HG03175 (cell line): ENCODE results near the gene TSC22D3.
"Not testable (repeated sequence)": the region's sequence is repeated elsewhere in the genome, so short reads cannot be mapped to it uniquely, and the experiment has no call there.

Source experiments
- ATAC-seq: cut with Tn5 transposase; IDR thresholded peaks from one replicate; pipeline ENCODE4 v1.9.1; 2021; ENCODE audit warnings: mild to moderate bottlenecking, moderate library complexity; ENCODE audit not compliant: unreplicated experiment

TSC22D3 gene

DNA sequence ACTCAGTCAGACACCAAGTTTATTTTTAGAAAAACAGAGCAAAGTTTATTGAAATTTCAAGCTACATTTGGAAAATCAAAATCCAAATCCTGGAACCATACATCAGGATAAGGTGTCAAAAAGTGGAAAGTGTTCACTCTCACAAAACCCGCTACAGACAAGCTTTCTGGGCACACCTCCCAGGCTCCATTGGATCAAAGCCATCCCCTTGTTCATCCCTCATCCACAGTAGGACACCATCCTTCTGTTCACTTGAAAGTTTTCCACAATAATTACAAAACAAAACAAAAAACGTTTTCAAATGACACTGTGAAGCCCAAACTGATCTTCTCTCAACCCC, 62.4 kb downstream of the TSC22D3 start:
- ATAC-seq = no peak

- no peak for ATAC-seq
Observed at GRCh38 chrX:107712231-107713202, 63.1 kb downstream of the TSC22D3 start.

GRCh38 chrX:107711521-107712181, 63.9 kb downstream of the TSC22D3 start:
- ATAC-seq = no peak

DNA sequence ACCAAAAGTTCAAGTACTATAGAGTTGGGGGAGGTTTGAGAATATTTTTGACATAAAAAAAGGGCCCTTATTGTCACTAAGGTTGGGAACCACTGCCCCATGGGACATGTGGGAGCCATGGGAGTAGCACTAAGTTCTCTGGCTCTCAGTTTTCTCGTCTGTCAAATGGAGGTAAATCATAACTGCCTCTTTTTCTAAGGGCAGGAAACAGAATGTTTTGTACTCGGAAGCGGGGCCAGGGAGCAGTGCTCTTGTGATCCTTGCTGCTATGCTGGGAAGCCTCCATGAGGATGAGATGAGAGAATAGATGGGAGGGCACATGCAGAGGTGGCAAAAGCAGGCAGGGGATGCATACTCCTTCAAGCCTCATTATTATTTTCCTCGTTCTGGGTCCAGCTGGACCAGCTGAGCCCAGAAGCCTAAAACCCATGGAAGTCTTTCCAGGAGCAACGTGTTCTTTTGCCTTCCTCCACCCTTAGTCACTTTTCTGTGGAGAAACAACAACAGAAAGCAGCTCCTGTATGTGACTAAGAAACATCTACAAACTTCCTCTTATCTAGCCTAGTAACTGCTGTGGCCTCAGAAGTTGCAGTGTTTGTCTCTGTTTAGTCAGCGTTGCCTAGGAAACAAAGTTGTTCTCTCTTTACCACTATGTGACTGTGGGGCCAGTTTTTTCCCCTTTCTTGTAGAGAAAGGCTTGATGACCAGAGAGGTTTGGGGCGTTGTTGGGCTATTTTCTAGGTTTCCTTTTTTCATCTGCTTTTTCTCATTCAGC, 64.8 kb downstream of the TSC22D3 start:
- peak; percentile 82 for ATAC-seq

DNA sequence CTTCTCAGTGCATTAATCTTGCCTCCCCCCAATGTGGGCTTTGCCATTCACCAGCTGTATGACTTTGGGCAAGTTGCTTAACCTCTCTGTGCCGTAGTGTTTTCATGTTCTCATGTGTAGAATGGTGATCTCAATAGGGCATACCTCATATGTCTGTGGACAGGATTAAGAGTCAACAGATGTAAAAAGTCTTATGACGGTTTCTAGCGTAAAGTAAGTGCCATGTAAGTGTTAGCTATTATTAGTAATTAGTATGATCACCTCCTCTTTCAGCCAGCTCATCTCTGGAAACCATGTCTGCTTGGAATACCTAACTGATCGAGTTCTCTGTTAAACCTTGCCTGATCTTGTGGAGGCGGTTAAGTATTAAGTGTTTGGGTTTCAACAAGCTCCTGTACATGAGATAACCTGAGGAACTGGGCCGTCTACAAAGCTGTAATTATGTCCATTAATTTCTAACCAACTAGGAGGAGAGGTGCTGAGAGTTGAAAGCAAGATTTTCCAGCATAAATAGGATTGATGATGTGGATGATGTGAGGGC, 66.3 kb downstream of the TSC22D3 start:
- peak; percentile 32 for ATAC-seq

- no peak for ATAC-seq
Observed at GRCh38 chrX:107708762-107709161, 66.8 kb downstream of the TSC22D3 start.

DNA sequence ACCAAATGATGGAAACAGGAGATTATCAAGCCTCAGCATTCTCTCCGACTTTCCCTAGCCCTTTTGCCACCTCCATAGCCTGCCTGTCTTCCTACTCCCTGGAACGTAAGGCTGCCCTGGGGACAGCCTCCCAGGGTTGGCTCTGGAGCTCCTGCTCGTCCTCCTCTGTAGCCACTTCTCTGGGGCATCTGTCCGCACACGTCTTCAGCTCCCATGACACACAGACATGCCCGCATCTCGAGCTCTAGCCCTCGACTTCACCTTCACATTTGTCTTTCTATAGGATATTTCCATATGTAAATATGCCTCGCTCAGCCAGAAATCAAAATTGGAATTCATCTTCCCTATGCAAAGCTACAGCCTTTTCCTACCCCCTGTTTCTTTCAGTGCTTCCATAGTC, 67.7 kb downstream of the TSC22D3 start:
- ATAC-seq = no peak

DNA sequence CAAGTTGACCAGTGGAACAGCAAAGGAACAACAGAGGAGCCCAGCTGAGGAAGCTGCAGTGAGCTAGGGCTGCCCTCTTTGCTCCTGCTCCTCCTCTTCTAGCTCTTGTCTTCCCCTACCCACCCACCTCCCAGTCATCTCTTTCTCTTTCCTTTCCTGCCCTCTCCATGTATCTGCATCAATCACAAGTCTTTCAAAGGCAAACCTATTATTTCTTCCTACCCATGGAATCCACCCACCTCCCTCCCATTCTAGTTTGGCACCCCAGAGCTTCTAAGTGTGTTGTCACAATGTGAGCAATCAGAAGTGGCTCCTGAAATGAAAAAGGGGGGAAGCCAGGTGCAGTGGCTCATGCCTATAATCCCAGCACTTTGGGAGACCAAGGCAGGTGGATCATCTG, 69.3 kb downstream of the TSC22D3 start:
- no peak for ATAC-seq

GRCh38 chrX:107704587-107704986, 71.0 kb downstream of the TSC22D3 start:
- no peak for ATAC-seq

DNA sequence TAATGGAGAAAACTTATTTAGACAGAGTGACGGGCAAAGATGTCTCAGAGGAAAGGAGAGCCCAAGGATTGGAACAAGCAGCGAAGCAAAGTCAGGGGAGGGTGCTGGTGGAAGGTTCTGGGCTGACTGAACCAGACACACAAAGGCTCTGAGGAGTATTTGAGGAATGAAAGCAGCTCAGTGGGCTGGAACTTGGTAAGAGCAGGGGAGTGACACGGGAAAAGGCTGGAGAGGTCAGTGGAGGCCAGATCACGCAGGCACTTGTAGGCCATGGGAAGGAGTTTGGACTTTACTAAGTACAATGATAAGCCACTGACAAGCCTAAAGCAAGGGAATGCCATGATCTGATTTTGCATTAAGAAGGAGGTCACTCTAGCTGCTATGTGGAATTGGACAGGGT, 71.4 kb downstream of the TSC22D3 start:
- no peak for ATAC-seq

- ATAC-seq = peak; percentile 76
Observed at GRCh38 chrX:107701493-107702121, 74.0 kb downstream of the TSC22D3 start.

GRCh38 chrX:107700790-107701189, 74.8 kb downstream of the TSC22D3 start:
- no peak for ATAC-seq

- no peak for ATAC-seq
Observed at GRCh38 chrX:107700317-107700774, 75.2 kb downstream of the TSC22D3 start.

GRCh38 chrX:107699616-107700015, 76.0 kb downstream of the TSC22D3 start:
- no peak for ATAC-seq

DNA sequence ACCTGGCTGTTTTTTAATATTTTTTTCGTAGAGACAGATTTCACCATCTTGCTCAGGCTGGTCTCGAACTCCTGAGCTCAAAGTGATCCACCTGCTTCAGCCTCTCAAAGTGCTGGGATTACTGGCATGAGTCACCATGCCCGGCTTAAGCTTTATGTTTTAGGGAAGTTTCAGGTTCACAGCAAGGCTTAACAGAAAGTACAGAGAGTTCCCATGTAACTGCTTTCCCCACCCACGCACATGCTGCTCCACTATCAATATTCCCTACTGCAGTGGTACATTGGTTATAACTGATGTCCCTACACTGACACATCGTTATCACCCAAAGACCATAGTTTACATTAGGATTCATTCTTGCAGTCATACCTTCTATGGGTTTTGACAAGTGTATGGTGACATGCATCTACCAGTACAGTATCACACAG, 84.6 kb downstream of the TSC22D3 start:
- no peak for ATAC-seq

DNA sequence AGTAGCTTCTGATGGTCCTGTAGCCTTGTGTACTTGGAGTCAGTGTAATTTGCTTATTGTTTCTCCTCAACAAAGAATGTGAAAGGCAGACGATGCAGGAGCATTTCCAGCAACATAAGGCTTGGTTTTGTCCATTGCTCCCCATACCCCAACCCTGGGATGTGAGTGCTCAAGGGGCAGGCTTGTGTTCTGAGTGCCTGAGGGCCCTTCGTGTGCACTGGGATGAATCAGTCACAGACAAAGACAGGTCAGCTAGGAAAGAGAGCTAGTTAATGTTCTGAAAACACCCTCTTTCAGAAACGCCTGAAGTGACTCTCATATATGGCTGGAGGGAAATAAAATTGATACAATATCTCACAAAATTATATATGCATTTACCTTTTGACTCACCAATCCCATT, 88.1 kb downstream of the TSC22D3 start:
- ATAC-seq = no peak

DNA sequence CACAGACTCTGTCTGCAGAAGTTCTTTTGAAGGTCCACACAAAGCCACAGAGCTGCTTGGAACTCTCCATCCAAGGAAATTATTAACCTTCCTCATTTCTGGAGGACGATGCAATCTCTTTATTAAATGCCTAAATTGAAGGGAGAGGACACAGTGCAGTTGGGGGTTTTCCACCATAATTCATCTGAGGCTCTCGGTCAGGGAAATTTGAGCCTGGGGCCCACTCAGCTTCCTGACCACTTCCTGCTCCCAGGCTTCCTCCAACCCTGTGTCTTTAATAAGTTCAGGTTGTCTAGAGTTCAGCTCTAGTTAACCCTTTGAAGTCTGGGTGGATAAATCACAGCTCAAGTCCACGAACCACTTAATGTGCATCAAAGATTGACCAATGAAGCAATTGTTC, 88.8 kb downstream of the TSC22D3 start:
- ATAC-seq = no peak

DNA sequence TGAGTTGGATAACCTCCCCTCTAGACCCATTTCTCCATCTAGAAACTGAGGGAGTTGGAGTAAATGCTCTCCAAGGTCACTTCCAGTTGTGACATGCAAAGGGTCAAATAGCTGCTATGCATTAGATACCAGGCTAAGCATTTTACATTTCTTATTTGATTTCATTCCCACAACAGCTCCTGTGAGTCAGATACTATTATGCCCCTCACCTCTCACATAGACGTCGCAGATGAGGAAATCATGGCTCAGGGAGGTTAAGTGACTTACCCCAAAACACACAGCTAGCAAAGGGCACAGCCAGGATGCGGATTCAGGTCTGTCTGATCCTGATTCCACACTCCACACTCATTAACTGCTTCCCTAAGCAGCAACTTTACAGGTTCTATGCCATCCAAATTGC, 89.6 kb downstream of the TSC22D3 start:
- ATAC-seq = no peak

DNA sequence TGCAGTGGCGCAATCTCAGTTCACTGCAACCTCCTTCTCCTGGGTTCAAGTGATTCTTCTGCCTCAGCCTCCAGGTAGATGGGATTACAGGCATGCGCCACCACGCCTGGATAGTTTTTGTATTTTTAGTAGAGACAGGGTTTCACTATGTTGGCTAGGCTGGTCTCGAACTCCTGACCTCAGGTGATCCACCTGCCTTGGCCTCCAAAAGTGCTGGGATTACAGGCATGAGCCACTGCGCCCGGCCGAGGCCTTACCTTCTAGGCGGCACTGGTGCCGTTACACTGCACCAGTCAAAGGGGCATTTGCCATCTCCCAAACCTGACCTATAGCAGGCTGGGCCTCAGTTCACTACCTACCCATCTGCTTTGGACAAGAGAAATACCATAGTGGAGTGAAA, 90.0 kb downstream of the TSC22D3 start:
- ATAC-seq = not testable (repeated sequence)

GRCh38 chrX:107684956-107685385, 90.6 kb downstream of the TSC22D3 start:
- ATAC-seq = peak; percentile 95

GRCh38 chrX:107683931-107684330, 91.7 kb downstream of the TSC22D3 start:
- no peak for ATAC-seq
